Prostate gland (tissue), 2 donors: ENCODE measurements around the gene OR10H1. TPM values are rescaled to one million over a fixed set of nuclear protein-coding genes. Genes with fewer than 3 reads are reported as not detected.
A peak's percentile ranks its signal among the peaks of the same experiment; 100 is the strongest.

ENCODE experiments used
- DNase-seq: peaks from one replicate; pipeline ENCODE4 v3.0.0-alpha.2; 2019; ENCODE audit warnings: low spot score
- H3K27ac ChIP-seq, 2 donors: fragments of 200-600 bp; sonication (generic); 2 replicates each; pipeline ENCODE4 v1.5.1; 2017 to 2019
- H3K27me3 ChIP-seq: fragments of 200-600 bp; sonication (generic); replicated peaks from 2 replicates; pipeline ENCODE4 v1.5.1; 2019; ENCODE audit not compliant: insufficient read depth
- H3K36me3 ChIP-seq, 2 donors: fragments of 200-600 bp; sonication (generic); 1 replicate in 1 of 2; 2 replicates in 1 of 2; pipeline versions ENCODE4 v1.5.1 to v1.8.1; 2017 to 2019
- H3K4me1 ChIP-seq: fragments of 200-600 bp; sonication (generic); replicated peaks from 2 replicates; pipeline ENCODE4 v1.5.1; 2019
- H3K4me3 ChIP-seq, 2 donors: fragments of 200-600 bp; sonication (generic); 2 replicates each; pipeline ENCODE4 v1.5.1; 2017 to 2019
- H3K9me3 ChIP-seq: fragments of 200-600 bp; sonication (generic); 2 replicates; pipeline ENCODE4 v1.5.1; 2017
- POLR2A ChIP-seq: fragments of 450-650 bp; IDR thresholded peaks from one replicate; pipeline ENCODE4 v1.6.1; 2016; ENCODE audit warnings: antibody characterized with exemption, mild to moderate bottlenecking
- POLR2AphosphoS5 ChIP-seq: sonication (generic); formaldehyde crosslinking; IDR thresholded peaks from one replicate; pipeline ENCODE4 v1.6.1; 2017; ENCODE audit warnings: antibody characterized with exemption
- WGBS: methylation state at CpG from one replicate; pipeline ENCODE4 v1.1.5; 2018; 5-methylcytosine and 5-hydroxymethylcytosine counted together
- intact Hi-C: fragments of 100-400 bp; cut with DNase I; formaldehyde crosslinking; loops from one replicate; pipeline ENCODE4 v1.14.2; 2022
- total RNA-seq, 2 donors: library from RNA; depleted of rRNA; stranded (reverse); fragments of >200 nt; gene quantifications; one replicate each; pipeline ENCODE4 v1.1.0, GENCODE V29; 2016
- TF ChIP-seq, protein P1 (sequence below), 4 experiments: fragments of 200-600 bp in 2 of 4; fragments of 450-650 bp in 2 of 4; sonication (generic) in 2 of 4; IDR thresholded peaks; 1 replicate in 3 of 4; 2 replicates in 1 of 4; pipeline ENCODE4 v1.5.1; 2016 to 2019; ENCODE audit warnings: antibody characterized with exemption in 4 of 4, mild to moderate bottlenecking in 2 of 4, moderate library complexity in 2 of 4

Gene OR10H1
- total RNA-seq, 2 donors from 2014 or later = 0.64 to 0.97 TPM

DNA sequence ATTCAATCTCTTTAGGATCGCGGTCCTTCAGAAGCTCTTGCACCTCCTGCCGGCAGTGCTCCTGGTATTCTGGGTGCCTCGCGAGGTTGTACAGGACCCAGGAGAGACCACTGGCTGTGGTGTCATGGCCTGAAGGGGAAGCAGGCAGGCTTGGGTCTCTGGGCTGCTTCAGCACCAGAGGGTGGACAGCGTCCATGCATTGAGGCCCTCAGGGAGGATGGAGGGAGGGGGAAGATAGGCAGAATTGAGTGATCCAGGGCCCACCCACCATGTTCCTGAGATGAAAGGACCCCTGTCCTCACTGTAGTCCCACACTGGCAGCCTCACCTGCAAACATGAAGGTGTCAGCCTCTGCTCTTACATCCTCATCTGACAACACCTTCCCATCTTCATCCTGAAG lies 45.9 kb downstream of the OR10H1 start:
- H3K4me1 ChIP-seq = no peaks in the 10 kb centered on the region
- no peaks in the 10 kb centered on the region for H3K36me3 ChIP-seq
- DNase-seq = no peak
- no peak overlapping the region for H3K27ac ChIP-seq
- H3K9me3 ChIP-seq = no peaks in the 10 kb centered on the region
- intact Hi-C loops = no loop called here
- no peaks in the 10 kb centered on the region for H3K27me3 ChIP-seq
- WGBS = 42% methylated on average over 6 of the region's 6 CpGs
- H3K4me3 ChIP-seq = no peak overlapping the region
- TF ChIP-seq, protein P1, sequence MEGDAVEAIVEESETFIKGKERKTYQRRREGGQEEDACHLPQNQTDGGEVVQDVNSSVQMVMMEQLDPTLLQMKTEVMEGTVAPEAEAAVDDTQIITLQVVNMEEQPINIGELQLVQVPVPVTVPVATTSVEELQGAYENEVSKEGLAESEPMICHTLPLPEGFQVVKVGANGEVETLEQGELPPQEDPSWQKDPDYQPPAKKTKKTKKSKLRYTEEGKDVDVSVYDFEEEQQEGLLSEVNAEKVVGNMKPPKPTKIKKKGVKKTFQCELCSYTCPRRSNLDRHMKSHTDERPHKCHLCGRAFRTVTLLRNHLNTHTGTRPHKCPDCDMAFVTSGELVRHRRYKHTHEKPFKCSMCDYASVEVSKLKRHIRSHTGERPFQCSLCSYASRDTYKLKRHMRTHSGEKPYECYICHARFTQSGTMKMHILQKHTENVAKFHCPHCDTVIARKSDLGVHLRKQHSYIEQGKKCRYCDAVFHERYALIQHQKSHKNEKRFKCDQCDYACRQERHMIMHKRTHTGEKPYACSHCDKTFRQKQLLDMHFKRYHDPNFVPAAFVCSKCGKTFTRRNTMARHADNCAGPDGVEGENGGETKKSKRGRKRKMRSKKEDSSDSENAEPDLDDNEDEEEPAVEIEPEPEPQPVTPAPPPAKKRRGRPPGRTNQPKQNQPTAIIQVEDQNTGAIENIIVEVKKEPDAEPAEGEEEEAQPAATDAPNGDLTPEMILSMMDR (IDR thresholded peaks at IDR 0.05) = no peak
- no peak for TF ChIP-seq POLR2AphosphoS5
- TF ChIP-seq POLR2A = no peak

DNA sequence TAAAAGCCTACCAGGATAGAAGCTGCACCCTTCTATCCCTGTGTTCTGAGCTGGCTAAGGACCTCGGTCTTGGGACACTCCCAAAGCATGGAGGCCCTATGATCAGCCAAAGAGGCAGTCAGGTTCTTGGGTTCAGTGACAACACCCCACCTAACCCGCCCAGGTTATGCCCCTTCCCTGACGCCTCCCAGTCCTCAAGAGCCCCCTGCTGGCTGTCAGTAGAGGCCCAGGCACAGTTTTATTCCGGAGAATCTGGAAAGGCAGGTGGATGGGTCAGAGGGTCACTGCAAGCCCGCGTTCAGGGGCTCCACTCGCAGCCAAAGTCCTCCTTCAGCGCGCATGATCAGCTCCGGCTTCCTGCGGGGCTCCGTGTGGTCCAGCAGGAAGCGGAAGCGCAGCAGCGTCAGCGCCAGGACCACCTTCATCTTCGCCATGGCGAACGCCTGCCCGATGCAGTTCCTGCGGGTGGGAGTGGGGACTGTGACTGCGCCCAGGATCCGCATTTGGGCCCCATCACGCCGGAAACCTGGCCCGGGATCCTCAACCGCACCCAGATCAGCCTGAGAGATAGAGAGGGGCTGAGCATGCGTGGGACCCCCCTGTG lies 55.4 kb downstream of the OR10H1 start:
- no peak for DNase-seq
- no peak for TF ChIP-seq POLR2A
- TF ChIP-seq, protein P1 (IDR thresholded peaks at IDR 0.05) = peak in 1 of 4 experiments; percentile 23
- no peaks in the 10 kb centered on the region for H3K27me3 ChIP-seq
- 31% methylated on average over 28 of the region's 28 CpGs for WGBS
- H3K36me3 ChIP-seq = no peaks in the 10 kb centered on the region
- H3K4me1 ChIP-seq = no peaks in the 10 kb centered on the region
- no peaks in the 10 kb centered on the region for H3K9me3 ChIP-seq
- intact Hi-C loops = no loop called here
- no peak overlapping the region for H3K27ac ChIP-seq
- H3K4me3 ChIP-seq = no peak overlapping the region

DNA sequence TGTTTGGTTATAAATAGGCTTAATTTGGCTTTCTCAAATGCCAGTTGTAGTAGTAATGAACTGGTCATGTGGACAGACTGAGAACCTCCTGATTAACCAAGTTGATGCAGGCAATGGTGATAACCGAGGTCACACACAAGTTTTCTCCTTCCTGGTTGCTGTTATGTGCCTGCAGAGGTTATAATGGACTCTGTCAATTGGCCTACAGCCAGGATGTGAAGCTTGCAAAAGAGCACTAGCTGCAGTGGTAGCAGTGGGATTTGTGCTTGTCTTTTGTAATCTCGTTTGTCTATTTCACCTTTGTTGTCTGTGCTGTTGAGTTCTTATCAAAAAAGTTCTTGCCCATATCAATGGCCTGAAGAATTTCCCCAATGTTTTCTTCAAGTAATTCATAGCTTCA lies 57.1 kb downstream of the OR10H1 start:
- TF ChIP-seq POLR2A = no peak
- TF ChIP-seq POLR2AphosphoS5 = no peak
- TF ChIP-seq, protein P1 (IDR thresholded peaks at IDR 0.05) = no peak
- H3K27me3 ChIP-seq = no peaks in the 10 kb centered on the region
- intact Hi-C loops = no loop called here
- H3K9me3 ChIP-seq = no peaks in the 10 kb centered on the region
- H3K27ac ChIP-seq = no peak overlapping the region
- no peaks in the 10 kb centered on the region for H3K36me3 ChIP-seq
- H3K4me1 ChIP-seq = no peaks in the 10 kb centered on the region
- DNase-seq = no peak
- 41% methylated on average over 2 of the region's 2 CpGs for WGBS
- no peak overlapping the region for H3K4me3 ChIP-seq

Other genes with a start within 250 kb of the OR10H1 start
- 10 to 100 TPM; 14.9 to 67.3 TPM for gene CYP4F8, start 200.4 kb downstream of the OR10H1 start, total RNA-seq
- gene CYP4F3, start 174.8 kb downstream of the OR10H1 start, total RNA-seq = 1 to 10 TPM in 1 of 2 donors, under 1 TPM in 1; 0.28 to 2.0 TPM
- 10 to 100 TPM in 1 of 2 donors, 1 to 10 TPM in 1; 6.9 to 50.9 TPM for gene CYP4F12, start 142.6 kb downstream of the OR10H1 start, total RNA-seq
- not detected for gene OR10H2, start 87.6 kb downstream of the OR10H1 start, total RNA-seq
- not detected for gene OR10H3, start 77.7 kb downstream of the OR10H1 start, total RNA-seq
- not detected for gene OR10H5, start 28.0 kb downstream of the OR10H1 start, total RNA-seq
- 10 to 100 TPM; 16.4 to 22.5 TPM for gene CYP4F2, start 82.4 kb upstream of the OR10H1 start, total RNA-seq
- gene CYP4F11, start 118.9 kb upstream of the OR10H1 start, total RNA-seq = 10 to 100 TPM; 12.7 to 20.8 TPM
- not detected for gene OR10H4, start 133.3 kb upstream of the OR10H1 start, total RNA-seq